Prostate gland (tissue), 2 donors: Measurements from ENCODE around the gene PTF1A. TPM values are rescaled to one million over a fixed set of nuclear protein-coding genes. Genes with fewer than 3 reads are reported as not detected.

ENCODE experiments used
- DNase-seq: peaks from one replicate; pipeline ENCODE4 v3.0.0-alpha.2; 2019; ENCODE audit warnings: low spot score
- H3K27ac ChIP-seq, 2 donors: fragments of 200-600 bp; sonication (generic); 2 replicates each; pipeline ENCODE4 v1.5.1; 2017 to 2019
- H3K27me3 ChIP-seq: fragments of 200-600 bp; sonication (generic); replicated peaks from 2 replicates; pipeline ENCODE4 v1.5.1; 2019; ENCODE audit not compliant: insufficient read depth
- H3K36me3 ChIP-seq, 2 donors: fragments of 200-600 bp; sonication (generic); 1 replicate in 1 of 2; 2 replicates in 1 of 2; pipeline versions ENCODE4 v1.5.1 to v1.8.1; 2017 to 2019
- H3K4me1 ChIP-seq: fragments of 200-600 bp; sonication (generic); replicated peaks from 2 replicates; pipeline ENCODE4 v1.5.1; 2019
- H3K4me3 ChIP-seq, 2 donors: fragments of 200-600 bp; sonication (generic); 2 replicates each; pipeline ENCODE4 v1.5.1; 2017 to 2019
- H3K9me3 ChIP-seq: fragments of 200-600 bp; sonication (generic); 2 replicates; pipeline ENCODE4 v1.5.1; 2017
- POLR2A ChIP-seq: fragments of 450-650 bp; IDR thresholded peaks from one replicate; pipeline ENCODE4 v1.6.1; 2016; ENCODE audit warnings: antibody characterized with exemption, mild to moderate bottlenecking
- POLR2AphosphoS5 ChIP-seq: sonication (generic); formaldehyde crosslinking; IDR thresholded peaks from one replicate; pipeline ENCODE4 v1.6.1; 2017; ENCODE audit warnings: antibody characterized with exemption
- WGBS: methylation state at CpG from one replicate; pipeline ENCODE4 v1.1.5; 2018; 5-methylcytosine and 5-hydroxymethylcytosine counted together
- intact Hi-C: fragments of 100-400 bp; cut with DNase I; formaldehyde crosslinking; loops from one replicate; pipeline ENCODE4 v1.14.2; 2022
- total RNA-seq, 2 donors: library from RNA; depleted of rRNA; stranded (reverse); fragments of >200 nt; gene quantifications; one replicate each; pipeline ENCODE4 v1.1.0, GENCODE V29; 2016
- TF ChIP-seq, protein P1 (sequence below), 4 experiments: fragments of 200-600 bp in 2 of 4; fragments of 450-650 bp in 2 of 4; sonication (generic) in 2 of 4; IDR thresholded peaks; 1 replicate in 3 of 4; 2 replicates in 1 of 4; pipeline ENCODE4 v1.5.1; 2016 to 2019; ENCODE audit warnings: antibody characterized with exemption in 4 of 4, mild to moderate bottlenecking in 2 of 4, moderate library complexity in 2 of 4

Gene PTF1A
- total RNA-seq, 2 donors from 2014 or later: 1.9 TPM; not detected in 1

- WGBS: 2% methylated on average over 28 of the region's 30 CpGs
- H3K9me3 ChIP-seq: no peaks in the 10 kb centered on the region
- intact Hi-C loops: no loop called here
- no peaks in the 10 kb centered on the region for H3K36me3 ChIP-seq
- DNase-seq: no peak
- H3K27me3 ChIP-seq: peaks cover 54% of the 10 kb centered on the region
- no peak overlapping the region for H3K4me3 ChIP-seq
- no peak overlapping the region for H3K27ac ChIP-seq
- TF ChIP-seq POLR2A (no peak), POLR2AphosphoS5 (no peak)
- TF ChIP-seq, protein P1, sequence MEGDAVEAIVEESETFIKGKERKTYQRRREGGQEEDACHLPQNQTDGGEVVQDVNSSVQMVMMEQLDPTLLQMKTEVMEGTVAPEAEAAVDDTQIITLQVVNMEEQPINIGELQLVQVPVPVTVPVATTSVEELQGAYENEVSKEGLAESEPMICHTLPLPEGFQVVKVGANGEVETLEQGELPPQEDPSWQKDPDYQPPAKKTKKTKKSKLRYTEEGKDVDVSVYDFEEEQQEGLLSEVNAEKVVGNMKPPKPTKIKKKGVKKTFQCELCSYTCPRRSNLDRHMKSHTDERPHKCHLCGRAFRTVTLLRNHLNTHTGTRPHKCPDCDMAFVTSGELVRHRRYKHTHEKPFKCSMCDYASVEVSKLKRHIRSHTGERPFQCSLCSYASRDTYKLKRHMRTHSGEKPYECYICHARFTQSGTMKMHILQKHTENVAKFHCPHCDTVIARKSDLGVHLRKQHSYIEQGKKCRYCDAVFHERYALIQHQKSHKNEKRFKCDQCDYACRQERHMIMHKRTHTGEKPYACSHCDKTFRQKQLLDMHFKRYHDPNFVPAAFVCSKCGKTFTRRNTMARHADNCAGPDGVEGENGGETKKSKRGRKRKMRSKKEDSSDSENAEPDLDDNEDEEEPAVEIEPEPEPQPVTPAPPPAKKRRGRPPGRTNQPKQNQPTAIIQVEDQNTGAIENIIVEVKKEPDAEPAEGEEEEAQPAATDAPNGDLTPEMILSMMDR (IDR thresholded peaks at IDR 0.05): no peak
- H3K4me1 ChIP-seq: no peaks in the 10 kb centered on the region
Observed at GRCh38 chr10:23199768-23200511, 7.8 kb downstream of the PTF1A start.

- Histone ChIP-seq H3K4me1 (no peaks in the 10 kb centered on the region), H3K36me3 (no peaks in the 10 kb centered on the region), H3K27ac (no peak overlapping the region), H3K27me3 (peaks cover 48% of the 10 kb centered on the region), H3K9me3 (no peaks in the 10 kb centered on the region), H3K4me3 (no peak overlapping the region)
- TF ChIP-seq, protein P1 (IDR thresholded peaks at IDR 0.05): no peak
- no peak for TF ChIP-seq POLR2AphosphoS5
- TF ChIP-seq POLR2A: no peak
- DNase-seq: no peak
- intact Hi-C loops: no loop called here
- WGBS: 5% methylated on average over 12 of the region's 12 CpGs
Observed at GRCh38 chr10:23200586-23200985, 8.5 kb downstream of the PTF1A start.

DNA sequence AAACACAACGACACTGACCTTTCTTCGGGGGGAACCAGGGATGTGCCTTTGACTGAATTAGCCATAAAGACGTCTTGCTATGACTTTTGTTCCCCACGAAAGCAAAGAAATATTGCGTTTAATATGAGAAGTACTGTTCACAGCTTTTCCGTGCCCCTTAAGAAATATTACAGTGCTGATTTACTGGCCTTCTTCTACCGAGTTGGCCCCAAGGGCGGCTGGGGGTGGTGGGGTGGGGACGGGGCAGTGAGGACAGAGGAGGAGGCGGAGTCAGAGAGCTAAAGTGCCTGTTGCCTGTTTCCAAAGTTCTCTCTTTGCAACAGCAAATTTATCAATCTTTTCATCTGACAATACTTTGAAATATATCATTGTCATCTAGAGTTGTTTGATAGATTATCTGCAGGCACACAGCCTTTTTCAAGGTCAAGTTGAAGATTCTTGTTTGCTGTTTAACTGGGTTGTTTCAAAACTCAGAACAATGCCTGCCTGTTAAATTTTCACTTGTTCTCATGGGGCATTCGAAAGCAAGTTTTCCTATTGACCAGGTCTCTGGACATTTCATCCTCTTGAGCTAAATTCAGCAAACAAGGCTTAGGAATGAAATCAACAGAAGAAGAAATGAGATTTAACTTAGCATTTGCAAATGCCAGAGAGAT, 9.0 kb downstream of the PTF1A start:
- DNase-seq: no peak
- intact Hi-C loops: no loop called here
- no peak overlapping the region for H3K27ac ChIP-seq
- TF ChIP-seq POLR2A: no peak
- TF ChIP-seq POLR2AphosphoS5: no peak
- TF ChIP-seq, protein P1 (IDR thresholded peaks at IDR 0.05): no peak
- H3K9me3 ChIP-seq: no peaks in the 10 kb centered on the region
- H3K4me3 ChIP-seq: no peak overlapping the region
- H3K4me1 ChIP-seq: no peaks in the 10 kb centered on the region
- WGBS: 2% methylated on average over 11 of the region's 11 CpGs
- H3K36me3 ChIP-seq: no peaks in the 10 kb centered on the region
- H3K27me3 ChIP-seq: peaks cover 43% of the 10 kb centered on the region

GRCh38 chr10:23201837-23202236, 9.7 kb downstream of the PTF1A start:
- intact Hi-C loops: no loop called here
- DNase-seq: no peak

More at GRCh38 chr10:23201837-23202236, 9.7 kb downstream of the PTF1A start:
- Histone ChIP-seq H3K9me3 (no peaks in the 10 kb centered on the region), H3K4me1 (no peaks in the 10 kb centered on the region), H3K4me3 (no peak overlapping the region), H3K36me3 (no peaks in the 10 kb centered on the region), H3K27me3 (peaks cover 40% of the 10 kb centered on the region), H3K27ac (no peak overlapping the region)
- 11% methylated on average over 4 of the region's 4 CpGs for WGBS
- TF ChIP-seq POLR2A (no peak), POLR2AphosphoS5 (no peak)
- TF ChIP-seq, protein P1 (IDR thresholded peaks at IDR 0.05): no peak
